ENCODE measurements around the gene ACOX3.

ACOX3 gene

GRCh38 chr4:8387615-8388527, 52.7 kb downstream of the ACOX3 start:
- TF ChIP-seq ZNF280D (tag by site-specific recombination; IDR thresholded peaks at IDR 0.05) (no peak), KLF1 (tag by site-specific recombination; IDR thresholded peaks at IDR 0.05) (peak; percentile 23; the same call in 1 of the 2 replicates)
- ChIA-PET CTCF (interaction anchor here (0.8 kb wide), 1 partner anchor 22 kb away, joined by 3 read pairs; no protein-coding TSS in a partner anchor), POLR2A (no interaction called here)
- Histone ChIP-seq H3K9me3 (ENCODE audit: control insufficient read depth, insufficient read depth, low read depth, low read length) (no peaks in the 10 kb centered on the region), H3K4me1 (ENCODE audit: control insufficient read depth, insufficient read depth, low read length) (no peaks in the 10 kb centered on the region), H3K4me3 (ENCODE audit: low read depth, low read length) (no peak overlapping the region), H3K27ac (ENCODE audit: extremely low read depth, low read depth, low read length) (no peak overlapping the region), H3K36me3 (ENCODE audit: control insufficient read depth in 2 of 2, insufficient read depth in 1 of 2, low read length in 2 of 2) (peaks cover 0 to 34% of the 10 kb centered on the region in 2 experiments; a peak in 1 of 3 replicates)

GRCh38 chr4:8387194-8387593, 53.3 kb downstream of the ACOX3 start:
- H3K4me1 ChIP-seq (ENCODE audit: control insufficient read depth, insufficient read depth, low read length) = no peaks in the 10 kb centered on the region
- CTCF ChIA-PET = interaction anchor here (0.8 kb wide), 1 partner anchor 23 kb away, joined by 3 read pairs; no protein-coding TSS in a partner anchor
- POLR2A ChIA-PET = no interaction called here
- no peak overlapping the region for H3K4me3 ChIP-seq (ENCODE audit: low read depth, low read length)
- no peaks in the 10 kb centered on the region for H3K9me3 ChIP-seq (ENCODE audit: control insufficient read depth, insufficient read depth, low read depth, low read length)
- H3K36me3 ChIP-seq (ENCODE audit: control insufficient read depth in 2 of 2, insufficient read depth in 1 of 2, low read length in 2 of 2) = peaks cover 0 to 30% of the 10 kb centered on the region in 2 experiments; a peak in 1 of 3 replicates
- H3K27ac ChIP-seq (ENCODE audit: extremely low read depth, low read depth, low read length) = no peak overlapping the region
- TF ChIP-seq ZNF416 (tag by site-specific recombination; IDR thresholded peaks at IDR 0.05) (no peak), KLF8 (tag by site-specific recombination; IDR thresholded peaks at IDR 0.05) (no peak), HIC1 (tag by site-specific recombination; IDR thresholded peaks at IDR 0.05) (no peak), OSR2 (tag by site-specific recombination; IDR thresholded peaks at IDR 0.05) (no peak), ZNF530 (tag by site-specific recombination; IDR thresholded peaks at IDR 0.05; ENCODE audit: low read depth) (no peak), ZNF670 (tag by site-specific recombination; IDR thresholded peaks at IDR 0.05; ENCODE audit: low read depth) (no peak), ZNF600 (tag by site-specific recombination; IDR thresholded peaks at IDR 0.05) (no peak), GLI4 (tag by site-specific recombination; IDR thresholded peaks at IDR 0.05) (no peak), ZBTB8A (tag by site-specific recombination; IDR thresholded peaks at IDR 0.05) (no peak), ZNF121 (tag by site-specific recombination; IDR thresholded peaks at IDR 0.05) (no peak)

- no peak overlapping the region for H3K27ac ChIP-seq (ENCODE audit: extremely low read depth, low read depth, low read length)
- no peaks in the 10 kb centered on the region for H3K4me1 ChIP-seq (ENCODE audit: control insufficient read depth, insufficient read depth, low read length)
- CTCF ChIA-PET = interaction anchor here (0.8 kb wide), 1 partner anchor 23 kb away, joined by 3 read pairs; no protein-coding TSS in a partner anchor
- H3K9me3 ChIP-seq (ENCODE audit: control insufficient read depth, insufficient read depth, low read depth, low read length) = no peaks in the 10 kb centered on the region
- H3K36me3 ChIP-seq (ENCODE audit: control insufficient read depth in 2 of 2, insufficient read depth in 1 of 2, low read length in 2 of 2) = peaks cover 0 to 25% of the 10 kb centered on the region in 2 experiments; a peak in 1 of 3 replicates
- POLR2A ChIA-PET = no interaction called here
- no peak overlapping the region for H3K4me3 ChIP-seq (ENCODE audit: low read depth, low read length)
- TF ChIP-seq ZNF510 (tag by site-specific recombination; IDR thresholded peaks at IDR 0.05; ENCODE audit: insufficient replicate concordance) (no peak), ZNF341 (tag by site-specific recombination; IDR thresholded peaks at IDR 0.05; ENCODE audit: low read depth) (no peak), ZNF155 (tag by site-specific recombination; IDR thresholded peaks at IDR 0.05) (no peak), ZNF707 (tag by site-specific recombination; IDR thresholded peaks at IDR 0.05) (no peak), ZNF280C (tag by site-specific recombination; IDR thresholded peaks at IDR 0.05) (no peak), ZNF223 (tag by site-specific recombination; IDR thresholded peaks at IDR 0.05) (no peak), KLF9 (tag by site-specific recombination; IDR thresholded peaks at IDR 0.05; ENCODE audit: low read depth) (no peak), ZBTB10 (tag by site-specific recombination; IDR thresholded peaks at IDR 0.05) (no peak), ZEB2 (tag by site-specific recombination; IDR thresholded peaks at IDR 0.05) (no peak)
Observed at GRCh38 chr4:8386731-8387130, 53.8 kb downstream of the ACOX3 start.
